WTC11 (cell line): ENCODE data around the gene COPS7A.
"Not testable (repeated sequence)": the region's sequence is repeated elsewhere in the genome, so short reads cannot be mapped to it uniquely, and the experiment has no call there.

ENCODE experiments used
- CBFB ChIP-seq: sonication (generic); formaldehyde crosslinking; IDR thresholded peaks from 2 replicates; pipeline ENCODE4 v1.8.1; 2022; ENCODE audit warnings: mild to moderate bottlenecking, low read depth, missing genetic modification reagents
- KAT7 ChIP-seq: sonication (generic); formaldehyde crosslinking; IDR thresholded peaks from 2 replicates; pipeline ENCODE4 v1.8.1; 2023; ENCODE audit warnings: missing genetic modification reagents, mild to moderate bottlenecking, borderline replicate concordance
- NFYB ChIP-seq: sonication (generic); formaldehyde crosslinking; conservative IDR thresholded peaks from 2 replicates; pipeline ENCODE4 v1.8.0; 2022; ENCODE audit warnings: low read depth, missing genetic modification reagents
- RELA ChIP-seq: sonication (generic); formaldehyde crosslinking; IDR thresholded peaks from 2 replicates; pipeline ENCODE4 v1.8.1; 2022; ENCODE audit warnings: missing genetic modification reagents, mild to moderate bottlenecking, borderline replicate concordance
- ZNF263 ChIP-seq: sonication (generic); formaldehyde crosslinking; IDR thresholded peaks from 2 replicates; pipeline ENCODE4 v1.8.1; 2022; ENCODE audit warnings: low read depth, mild to moderate bottlenecking, moderate library complexity, missing genetic modification reagents
- TF ChIP-seq, protein P1 (sequence below): fragments of 200-600 bp; IDR thresholded peaks from 2 replicates; pipeline ENCODE4 v1.8.0; 2022; ENCODE audit warnings: antibody characterized with exemption
- TF ChIP-seq, protein P2 (sequence below): sonication (generic); formaldehyde crosslinking; conservative IDR thresholded peaks from 2 replicates; pipeline ENCODE4 v1.8.1; 2022; ENCODE audit warnings: mild to moderate bottlenecking, missing genetic modification reagents

DNA sequence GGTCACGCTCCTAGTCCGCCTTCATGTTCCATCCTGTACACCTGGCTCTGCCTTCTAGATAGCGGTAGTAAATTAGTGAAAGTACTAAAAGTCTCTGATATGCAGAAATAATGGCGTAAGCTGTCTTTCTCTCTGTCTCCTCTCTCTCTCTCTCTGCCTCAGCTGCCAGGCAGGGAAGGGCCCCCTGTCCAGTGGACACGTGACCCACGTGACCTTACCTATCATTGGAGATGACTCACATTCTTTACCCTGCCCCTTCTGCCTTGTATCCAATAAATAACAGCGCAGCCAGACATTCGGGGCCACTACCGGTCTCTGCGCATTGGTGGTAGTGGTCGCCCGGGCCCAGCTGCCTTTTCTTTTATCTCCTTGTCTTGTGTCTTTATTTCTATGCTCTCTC lies 18.2 kb downstream of the COPS7A start:
- not testable (repeated sequence) for TF ChIP-seq KAT7 (CRISPR knock-in tag); CBFB (CRISPR knock-in tag); RELA (CRISPR knock-in tag); NFYB; ZNF263 (CRISPR knock-in tag)
- TF ChIP-seq, protein P1, sequence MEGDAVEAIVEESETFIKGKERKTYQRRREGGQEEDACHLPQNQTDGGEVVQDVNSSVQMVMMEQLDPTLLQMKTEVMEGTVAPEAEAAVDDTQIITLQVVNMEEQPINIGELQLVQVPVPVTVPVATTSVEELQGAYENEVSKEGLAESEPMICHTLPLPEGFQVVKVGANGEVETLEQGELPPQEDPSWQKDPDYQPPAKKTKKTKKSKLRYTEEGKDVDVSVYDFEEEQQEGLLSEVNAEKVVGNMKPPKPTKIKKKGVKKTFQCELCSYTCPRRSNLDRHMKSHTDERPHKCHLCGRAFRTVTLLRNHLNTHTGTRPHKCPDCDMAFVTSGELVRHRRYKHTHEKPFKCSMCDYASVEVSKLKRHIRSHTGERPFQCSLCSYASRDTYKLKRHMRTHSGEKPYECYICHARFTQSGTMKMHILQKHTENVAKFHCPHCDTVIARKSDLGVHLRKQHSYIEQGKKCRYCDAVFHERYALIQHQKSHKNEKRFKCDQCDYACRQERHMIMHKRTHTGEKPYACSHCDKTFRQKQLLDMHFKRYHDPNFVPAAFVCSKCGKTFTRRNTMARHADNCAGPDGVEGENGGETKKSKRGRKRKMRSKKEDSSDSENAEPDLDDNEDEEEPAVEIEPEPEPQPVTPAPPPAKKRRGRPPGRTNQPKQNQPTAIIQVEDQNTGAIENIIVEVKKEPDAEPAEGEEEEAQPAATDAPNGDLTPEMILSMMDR, result not testable (repeated sequence)
- TF ChIP-seq, protein P2, sequence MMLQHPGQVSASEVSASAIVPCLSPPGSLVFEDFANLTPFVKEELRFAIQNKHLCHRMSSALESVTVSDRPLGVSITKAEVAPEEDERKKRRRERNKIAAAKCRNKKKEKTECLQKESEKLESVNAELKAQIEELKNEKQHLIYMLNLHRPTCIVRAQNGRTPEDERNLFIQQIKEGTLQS, result not testable (repeated sequence)
